GM06990 (cell line): Measurements from ENCODE around the gene CDC42SE2.

Experiments
- DNase-seq: peaks from one replicate; pipeline ENCODE4 v3.0.0-alpha.2; 2011; ENCODE audit not compliant: insufficient read length; ENCODE audit errors: extremely low read depth
- H3K27me3 ChIP-seq: replicated peaks from 2 replicates; pipeline ENCODE4 v1.6.0; 2011; ENCODE audit warnings: low read length; ENCODE audit not compliant: control insufficient read depth, insufficient read depth
- H3K36me3 ChIP-seq: 2 replicates; pipeline ENCODE4 v1.5.1; 2011; ENCODE audit warnings: low read length; ENCODE audit not compliant: control insufficient read depth, insufficient read depth
- H3K4me3 ChIP-seq: replicated peaks from 2 replicates; pipeline ENCODE4 v1.5.1; 2011; ENCODE audit warnings: low read depth, mild to moderate bottlenecking, control low read depth, low read length
- CTCF ChIP-seq: IDR thresholded peaks from 2 replicates; pipeline ENCODE4 v1.5.1; 2011; ENCODE audit warnings: low read length, control low read depth, mild to moderate bottlenecking, inconsistent platforms; ENCODE audit not compliant: insufficient read depth, poor library complexity, severe bottlenecking

CDC42SE2 gene

GRCh38 chr5:131386779-131387178 is 122.9 kb downstream of the CDC42SE2 start:
- no peak for TF ChIP-seq CTCF
- no peak for DNase-seq
- Histone ChIP-seq H3K36me3 (peaks cover 5% of the 10 kb centered on the region), H3K27me3 (no peaks in the 10 kb centered on the region), H3K4me3 (no peak overlapping the region)

DNA sequence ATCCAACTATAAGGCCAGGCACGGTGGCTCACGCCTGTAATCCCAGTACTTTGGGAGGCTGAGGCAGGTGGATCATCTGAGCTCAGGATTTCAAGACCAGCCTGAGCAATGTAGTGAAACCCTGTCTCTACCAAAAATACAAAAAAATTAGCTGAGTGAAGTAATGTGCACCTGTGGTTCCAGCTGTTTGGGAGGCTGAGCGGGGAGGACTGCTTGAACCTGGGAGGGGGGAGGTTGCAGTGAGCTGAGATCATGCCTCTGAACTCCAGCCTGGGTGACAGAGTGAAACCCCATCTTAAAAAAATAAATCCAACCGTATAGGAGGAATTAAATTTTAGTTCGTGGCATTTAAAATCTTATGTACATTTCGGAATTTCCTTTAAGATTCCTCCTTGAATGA is 123.4 kb downstream of the CDC42SE2 start:
- TF ChIP-seq CTCF: no peak
- no peaks in the 10 kb centered on the region for H3K27me3 ChIP-seq

GRCh38 chr5:131389096-131389868 is 125.4 kb downstream of the CDC42SE2 start:
- Histone ChIP-seq H3K27me3 (no peaks in the 10 kb centered on the region), H3K36me3 (peaks cover 7% of the 10 kb centered on the region), H3K4me3 (no peak overlapping the region)
- no peak for TF ChIP-seq CTCF
- DNase-seq: no peak

More for the DNA sequence above, 123.4 kb downstream of the CDC42SE2 start:
- peaks cover 5% of the 10 kb centered on the region for H3K36me3 ChIP-seq
- H3K4me3 ChIP-seq: no peak overlapping the region
- no peak for DNase-seq

GRCh38 chr5:131389869-131390265 is 126.0 kb downstream of the CDC42SE2 start:
- Histone ChIP-seq H3K36me3 (peaks cover 7% of the 10 kb centered on the region), H3K27me3 (no peaks in the 10 kb centered on the region), H3K4me3 (no peak overlapping the region)
- no peak for TF ChIP-seq CTCF
- DNase-seq: no peak

- no peak for TF ChIP-seq CTCF
- no peak overlapping the region for H3K4me3 ChIP-seq
- DNase-seq: no peak
- peaks cover 8% of the 10 kb centered on the region for H3K36me3 ChIP-seq
- H3K27me3 ChIP-seq: no peaks in the 10 kb centered on the region
Observed at GRCh38 chr5:131392466-131393095, 128.7 kb downstream of the CDC42SE2 start.
